Measurements from ENCODE around the gene ITPRIP.

ITPRIP gene

DNA sequence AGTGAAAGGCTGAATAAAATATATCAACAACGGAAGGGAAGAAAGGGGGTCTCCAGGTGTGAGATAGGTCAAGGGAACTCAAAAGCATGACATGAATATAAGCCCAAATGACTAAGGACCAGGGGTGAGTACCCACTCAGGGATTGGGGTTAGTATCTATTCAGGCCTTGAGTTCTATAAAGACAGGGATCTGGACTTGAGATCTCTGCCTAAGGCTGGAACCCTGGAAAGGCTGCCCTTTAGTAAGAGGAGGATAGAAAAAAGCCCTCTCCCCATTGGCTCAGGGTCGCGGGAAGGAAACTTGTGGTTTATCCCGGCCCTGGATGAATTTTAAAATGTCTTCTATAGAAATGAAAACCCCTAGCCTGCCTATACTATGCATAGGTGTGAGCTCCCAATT is 2.4 kb upstream of the ITPRIP start:
- no peak for DNase-seq (ENCODE audit: low read depth)

- no peak for DNase-seq (ENCODE audit: low read depth)
Observed at GRCh38 chr10:104340111-104340526, 1.9 kb upstream of the ITPRIP start.

DNA sequence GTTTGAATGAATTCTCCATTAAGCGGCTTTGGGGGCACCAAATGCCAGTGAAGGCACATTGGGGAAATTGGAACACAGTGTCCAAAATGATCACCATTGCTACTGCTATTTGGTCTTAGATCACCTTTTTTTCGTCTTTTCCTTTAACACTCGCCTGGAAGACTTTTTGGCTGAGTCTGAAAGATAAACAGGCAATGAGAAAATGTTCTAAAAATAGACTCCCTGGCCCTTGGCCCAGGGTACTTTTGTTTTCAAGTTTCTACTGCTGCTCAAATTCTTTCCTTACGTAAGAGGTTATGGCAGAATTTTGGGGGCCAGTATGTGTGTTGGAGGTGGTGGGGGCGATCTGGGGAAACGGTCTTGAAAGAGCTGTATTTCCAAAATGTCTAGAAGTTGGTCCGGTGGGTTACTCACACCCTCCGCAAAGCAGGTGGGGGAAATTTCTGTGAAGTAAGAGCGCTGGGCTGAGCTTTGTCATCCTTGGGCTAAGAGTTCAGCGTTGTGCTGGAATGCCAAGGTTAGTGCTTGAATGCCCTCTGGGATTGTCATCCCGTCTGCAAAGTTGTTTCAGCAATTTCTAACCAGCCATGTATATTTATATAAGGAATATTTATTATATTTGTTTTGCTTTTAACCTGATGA is 1.3 kb upstream of the ITPRIP start:
- peak; percentile 78 for DNase-seq (ENCODE audit: low read depth)

GRCh38 chr10:104337521-104337984 is 712 bp downstream of the ITPRIP start:
- peak; percentile 54 for DNase-seq (ENCODE audit: low read depth)

GRCh38 chr10:104336821-104337467 is 1.3 kb downstream of the ITPRIP start:
- DNase-seq (ENCODE audit: low read depth): peak; percentile 41

- DNase-seq (ENCODE audit: low read depth): no peak
Observed at GRCh38 chr10:104334965-104335650, 3.2 kb downstream of the ITPRIP start.

- no peak for DNase-seq (ENCODE audit: low read depth)
Observed at GRCh38 chr10:104334561-104334960, 3.7 kb downstream of the ITPRIP start.

GRCh38 chr10:104333728-104334373 is 4.4 kb downstream of the ITPRIP start:
- no peak for DNase-seq (ENCODE audit: low read depth)

DNA sequence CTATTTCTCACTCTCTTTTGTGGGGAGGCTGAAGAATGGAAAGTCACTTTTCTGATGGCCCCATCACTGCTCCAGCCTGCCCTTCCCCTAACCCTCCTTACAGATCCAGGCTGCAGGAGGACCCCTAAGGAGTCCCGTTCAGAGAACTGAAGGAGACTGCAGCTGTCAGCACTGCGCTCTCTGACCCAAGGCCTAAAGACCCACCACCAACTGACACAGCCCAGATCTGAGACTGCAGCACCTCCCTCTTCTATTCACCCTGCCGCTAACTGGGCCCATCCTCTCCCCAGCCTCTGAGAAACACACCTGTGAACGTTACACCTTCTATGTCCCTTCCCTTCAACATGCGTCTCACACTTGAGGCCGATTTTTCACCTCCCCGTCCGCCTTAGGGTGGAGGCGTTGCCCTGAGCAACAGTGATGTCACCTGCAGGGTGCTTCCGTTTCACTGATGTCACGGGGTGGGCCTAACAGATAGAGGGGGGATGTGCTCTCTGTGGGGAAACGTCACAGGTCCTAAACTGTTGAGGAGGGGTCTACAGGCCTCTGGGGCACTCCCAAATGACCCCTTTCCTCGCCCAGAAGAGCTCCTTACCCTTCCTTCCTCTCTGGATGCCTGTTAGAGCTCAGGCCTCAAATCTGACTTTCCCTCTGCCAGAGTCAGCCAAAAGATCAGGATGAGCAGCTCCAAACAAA is 5.1 kb downstream of the ITPRIP start:
- DNase-seq (ENCODE audit: low read depth): no peak

GRCh38 chr10:104332243-104333031 is 5.8 kb downstream of the ITPRIP start:
- DNase-seq (ENCODE audit: low read depth): no peak

DNA sequence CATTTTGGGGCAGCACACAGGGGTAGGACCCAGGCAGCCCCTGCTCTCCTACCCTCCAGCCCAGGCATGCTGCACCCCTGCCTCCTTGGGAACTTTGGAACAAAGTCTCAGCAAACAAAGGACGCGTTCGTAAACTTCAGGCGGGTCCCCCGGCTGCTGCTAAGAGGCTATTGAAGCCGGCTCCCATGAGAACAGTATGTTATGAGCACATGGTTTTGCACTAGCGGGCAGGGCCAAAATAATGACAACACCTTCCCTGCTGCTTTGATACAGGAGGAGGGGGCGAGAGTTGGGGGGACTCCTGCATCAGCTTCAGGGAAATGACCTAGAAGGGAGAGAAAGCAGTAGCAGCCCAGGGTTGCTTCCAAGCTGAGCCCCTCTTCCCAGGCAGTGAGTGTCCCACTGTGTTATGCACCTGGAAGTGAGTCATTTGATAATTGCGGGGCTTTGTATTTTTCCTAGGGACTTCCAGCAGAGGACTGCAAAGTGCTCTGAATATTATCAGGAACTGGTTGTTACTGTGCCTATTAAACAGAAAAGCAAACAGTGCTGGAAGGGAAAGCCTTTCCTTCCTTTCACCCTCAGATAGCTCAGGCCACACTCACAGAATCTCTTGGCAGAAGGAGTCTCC is 6.9 kb downstream of the ITPRIP start:
- DNase-seq (ENCODE audit: low read depth): peak; percentile 85

- peak; percentile 80 for DNase-seq (ENCODE audit: low read depth)
Observed at GRCh38 chr10:104330168-104331110, 7.8 kb downstream of the ITPRIP start.

DNA sequence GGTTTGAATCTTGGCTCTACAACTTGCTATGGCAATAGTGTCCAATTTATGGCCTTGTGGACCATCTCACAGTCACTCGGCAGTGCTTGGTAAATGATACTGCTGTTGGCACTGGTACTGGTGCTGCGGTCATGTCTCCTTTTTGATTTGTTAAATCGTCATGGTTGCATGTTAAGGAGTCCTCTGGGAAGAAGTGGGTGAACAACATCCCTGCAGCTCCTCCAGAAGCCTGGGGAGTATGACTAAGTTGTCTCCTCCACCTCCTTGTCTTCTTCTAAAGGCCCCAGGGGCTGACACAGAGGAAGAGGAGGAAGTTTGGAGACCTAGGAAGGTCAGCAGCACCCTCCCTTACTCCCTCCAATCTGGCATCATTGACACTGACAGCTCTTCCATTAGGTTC is 8.5 kb downstream of the ITPRIP start:
- DNase-seq (ENCODE audit: low read depth): peak; percentile 92

DNA sequence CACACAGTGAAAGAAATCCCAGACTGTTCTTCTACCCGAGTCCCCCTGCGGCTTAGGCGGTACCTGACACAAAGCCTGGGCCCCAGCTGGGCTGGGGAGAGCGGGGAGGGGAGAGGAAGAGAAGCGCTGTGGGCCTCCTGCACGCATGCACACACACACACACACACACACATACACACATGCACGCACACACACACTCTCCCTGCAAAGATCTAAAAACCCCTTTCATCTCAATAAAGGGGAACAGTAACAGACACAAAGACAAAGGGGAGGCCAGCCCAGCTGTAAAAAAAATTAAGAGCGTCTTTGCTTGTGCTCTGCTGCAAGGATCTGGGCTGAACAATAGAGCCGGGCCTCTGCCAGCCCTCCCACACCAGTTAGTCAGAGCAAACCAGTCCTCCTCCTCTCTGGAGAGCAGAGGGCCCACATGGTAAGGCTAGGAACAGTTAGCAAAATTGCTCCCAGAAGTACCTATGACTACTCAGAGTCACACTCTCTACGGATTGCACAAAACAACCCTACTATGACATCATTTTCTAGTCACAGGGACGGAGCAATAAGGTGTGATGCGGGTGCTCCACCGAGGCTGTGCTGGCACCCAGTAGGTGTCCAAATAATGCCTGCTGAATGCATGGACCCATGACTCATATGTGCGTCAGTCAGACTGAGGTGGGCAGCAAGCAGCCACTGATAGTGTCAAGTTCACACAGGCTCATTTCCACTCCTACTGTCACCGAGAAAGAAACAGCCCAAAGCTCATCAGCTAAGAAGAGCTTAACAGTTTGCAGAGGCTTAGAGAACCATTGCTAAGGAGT is 9.2 kb downstream of the ITPRIP start:
- DNase-seq (ENCODE audit: low read depth): peak; percentile 96

DNA sequence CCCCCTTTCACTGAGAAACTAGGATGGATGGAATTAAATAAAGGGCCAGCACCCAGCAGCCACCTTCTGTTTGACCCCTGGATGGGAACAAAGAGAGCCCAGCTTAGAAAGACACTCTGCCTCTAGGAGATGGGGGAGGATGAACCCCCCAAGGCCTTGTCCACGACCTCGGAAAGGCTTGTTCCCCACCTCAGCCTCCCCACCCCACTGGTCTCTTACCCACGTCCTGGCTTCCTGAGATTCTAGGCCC is 9.7 kb downstream of the ITPRIP start:
- no peak for DNase-seq (ENCODE audit: low read depth)

- DNase-seq (ENCODE audit: low read depth): peak; percentile 94
Observed at GRCh38 chr10:104327745-104328645, 10.3 kb downstream of the ITPRIP start.

DNA sequence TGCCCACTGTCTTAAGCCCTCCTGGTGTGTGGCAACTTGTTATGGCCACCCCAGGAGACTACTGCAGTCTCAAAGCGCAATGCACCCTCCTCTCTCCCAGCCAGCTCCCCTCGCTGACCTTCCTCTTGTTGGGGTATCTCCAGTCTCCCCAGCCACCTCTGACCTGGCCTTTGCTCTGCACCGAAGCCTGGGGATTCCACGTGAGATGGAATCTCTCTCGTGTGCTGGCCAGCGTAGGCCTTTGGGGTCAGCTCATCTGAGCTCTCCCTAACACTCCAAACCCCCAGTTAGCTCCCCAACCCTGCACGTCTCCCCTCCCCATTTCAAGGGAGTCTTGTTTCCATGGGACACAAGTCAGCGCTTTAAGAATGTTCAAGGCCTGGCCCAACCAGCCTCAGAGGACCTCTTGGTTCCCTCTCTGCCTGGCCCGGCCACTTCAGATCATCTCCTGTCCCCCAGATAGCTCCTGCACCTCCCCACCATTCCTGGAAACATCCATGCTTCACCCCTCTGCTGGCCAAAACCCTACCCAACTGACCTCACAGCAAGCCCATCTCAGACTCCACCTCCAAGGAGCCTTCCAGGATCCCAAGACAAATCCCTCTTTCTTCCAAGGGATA is 11.2 kb downstream of the ITPRIP start:
- no peak for DNase-seq (ENCODE audit: low read depth)

All from ELR (cell line).